Measurements from ENCODE around the gene CSF1.
"Not testable (repeated sequence)": the region's sequence is repeated elsewhere in the genome, so short reads cannot be mapped to it uniquely, and the experiment has no call there.

The CSF1 gene

DNA sequence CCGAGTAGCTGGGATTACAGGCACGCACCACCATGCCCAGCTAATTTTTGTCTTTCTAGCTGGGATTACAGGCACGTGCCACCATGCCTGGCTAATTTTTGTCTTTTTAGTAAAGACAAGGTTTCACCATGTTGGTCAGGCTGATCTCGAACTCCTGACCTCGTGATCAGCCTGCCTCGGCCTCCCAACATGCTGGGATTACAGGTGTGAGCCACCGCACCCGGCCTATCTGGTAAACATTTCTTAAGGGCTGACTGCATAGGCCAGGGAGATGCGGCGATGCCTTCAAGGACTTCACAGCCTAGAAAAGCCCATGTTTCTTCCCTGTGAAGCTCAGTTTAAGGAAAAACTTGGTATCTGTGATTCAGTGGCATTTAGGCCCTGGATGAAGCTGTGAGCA, 9.7 kb downstream of the CSF1 start:
- not testable (repeated sequence) for DNase-seq

GRCh38 chr1:109922326-109922725, 11.7 kb downstream of the CSF1 start:
- no peak for DNase-seq

DNA sequence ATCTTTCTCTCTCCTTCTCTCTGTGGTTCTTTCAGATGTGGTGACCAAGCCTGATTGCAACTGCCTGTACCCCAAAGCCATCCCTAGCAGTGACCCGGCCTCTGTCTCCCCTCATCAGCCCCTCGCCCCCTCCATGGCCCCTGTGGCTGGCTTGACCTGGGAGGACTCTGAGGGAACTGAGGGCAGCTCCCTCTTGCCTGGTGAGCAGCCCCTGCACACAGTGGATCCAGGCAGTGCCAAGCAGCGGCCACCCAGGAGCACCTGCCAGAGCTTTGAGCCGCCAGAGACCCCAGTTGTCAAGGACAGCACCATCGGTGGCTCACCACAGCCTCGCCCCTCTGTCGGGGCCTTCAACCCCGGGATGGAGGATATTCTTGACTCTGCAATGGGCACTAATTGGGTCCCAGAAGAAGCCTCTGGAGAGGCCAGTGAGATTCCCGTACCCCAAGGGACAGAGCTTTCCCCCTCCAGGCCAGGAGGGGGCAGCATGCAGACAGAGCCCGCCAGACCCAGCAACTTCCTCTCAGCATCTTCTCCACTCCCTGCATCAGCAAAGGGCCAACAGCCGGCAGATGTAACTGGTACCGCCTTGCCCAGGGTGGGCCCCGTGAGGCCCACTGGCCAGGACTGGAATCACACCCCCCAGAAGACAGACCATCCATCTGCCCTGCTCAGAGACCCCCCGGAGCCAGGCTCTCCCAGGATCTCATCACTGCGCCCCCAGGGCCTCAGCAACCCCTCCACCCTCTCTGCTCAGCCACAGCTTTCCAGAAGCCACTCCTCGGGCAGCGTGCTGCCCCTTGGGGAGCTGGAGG, 12.7 kb downstream of the CSF1 start:
- no peak for DNase-seq

DNA sequence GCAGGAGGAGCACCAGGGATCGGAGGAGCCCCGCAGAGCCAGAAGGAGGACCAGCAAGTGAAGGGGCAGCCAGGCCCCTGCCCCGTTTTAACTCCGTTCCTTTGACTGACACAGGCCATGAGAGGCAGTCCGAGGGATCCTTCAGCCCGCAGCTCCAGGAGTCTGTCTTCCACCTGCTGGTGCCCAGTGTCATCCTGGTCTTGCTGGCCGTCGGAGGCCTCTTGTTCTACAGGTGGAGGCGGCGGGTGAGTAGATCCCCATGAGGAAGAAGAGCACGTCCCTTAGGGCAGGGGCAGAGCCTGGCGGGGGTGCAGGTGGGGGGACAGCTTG, 13.3 kb downstream of the CSF1 start:
- no peak for DNase-seq

DNA sequence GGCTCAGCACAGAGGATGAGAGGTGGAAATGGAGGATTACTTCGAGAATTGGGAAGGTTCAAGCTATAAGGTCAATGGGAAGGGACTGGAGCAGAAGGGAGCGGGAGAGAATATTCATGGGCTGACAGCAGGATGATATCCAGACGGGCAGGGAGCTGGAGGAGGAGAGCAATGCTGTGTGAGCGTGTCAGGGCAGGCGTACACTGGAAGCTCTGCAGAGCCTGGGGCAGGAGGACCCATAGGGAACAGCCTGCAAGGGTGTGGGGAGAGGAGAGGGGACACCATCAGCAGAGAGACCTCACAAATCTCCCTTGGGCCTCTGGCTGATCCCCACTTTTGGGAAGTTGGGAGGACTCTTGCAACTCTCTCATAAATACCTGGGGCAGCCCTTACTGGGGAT, 13.7 kb downstream of the CSF1 start:
- no peak for DNase-seq

DNA sequence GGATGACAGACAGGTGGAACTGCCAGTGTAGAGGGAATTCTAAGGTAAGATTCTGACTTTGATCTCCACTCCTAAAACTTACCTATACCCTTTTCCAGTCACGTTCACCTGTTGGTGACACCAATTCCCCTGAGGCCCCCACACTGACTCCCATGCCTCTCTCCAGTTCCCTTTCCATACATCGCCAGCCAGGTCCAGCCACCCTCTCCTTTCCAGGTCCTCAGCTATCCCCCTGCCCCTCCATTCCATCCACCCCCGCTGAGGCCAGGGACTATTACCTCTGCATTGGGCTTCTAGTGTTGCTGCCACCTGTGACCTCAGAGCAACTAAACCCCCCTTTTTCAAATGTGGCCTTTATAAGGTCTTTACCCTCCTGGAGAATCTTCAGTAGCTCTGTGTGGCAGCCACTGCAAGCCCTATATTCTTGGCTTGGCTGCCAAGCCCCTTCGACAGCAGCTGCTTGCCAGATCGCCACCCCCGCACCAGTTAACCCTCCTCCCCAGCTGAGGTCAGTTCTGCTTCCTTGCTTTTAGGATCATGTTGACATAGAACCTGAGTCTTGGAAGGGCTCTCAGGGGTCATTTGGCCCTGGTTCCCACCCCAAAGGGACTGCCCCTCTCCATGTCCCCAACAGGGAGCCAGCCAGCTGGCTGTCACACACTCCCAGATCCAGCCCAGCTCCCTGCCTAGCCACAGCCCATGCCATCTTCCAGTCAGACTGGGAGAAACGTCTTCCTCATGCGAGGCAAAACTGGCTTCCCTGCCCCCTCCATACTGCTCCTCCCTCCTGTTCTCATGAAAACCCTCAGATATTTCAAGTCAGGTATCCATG, 14.7 kb downstream of the CSF1 start:
- DNase-seq, result no peak

GRCh38 chr1:109926662-109927300, 16.1 kb downstream of the CSF1 start:
- DNase-seq, result no peak

DNA sequence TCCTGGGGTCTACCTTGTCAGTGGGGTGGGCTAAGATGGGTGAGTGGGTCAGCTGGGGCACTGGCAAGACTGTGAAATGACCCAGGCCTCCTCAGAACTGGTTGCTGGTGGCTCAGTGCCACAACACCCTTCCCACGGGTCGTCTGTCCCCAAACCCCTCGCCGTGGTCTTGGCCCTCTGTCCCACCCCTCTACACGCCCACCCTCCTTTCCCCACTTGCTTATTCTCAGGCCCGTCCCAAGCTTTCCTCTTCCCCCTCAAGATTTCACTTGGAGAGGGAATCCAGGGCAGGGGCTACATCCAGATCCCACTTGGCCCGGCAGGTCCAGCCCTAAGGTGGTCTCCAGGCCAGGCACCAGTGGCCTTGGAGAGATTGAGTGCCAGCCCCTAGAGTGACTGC, 16.7 kb downstream of the CSF1 start:
- no peak for DNase-seq

DNA sequence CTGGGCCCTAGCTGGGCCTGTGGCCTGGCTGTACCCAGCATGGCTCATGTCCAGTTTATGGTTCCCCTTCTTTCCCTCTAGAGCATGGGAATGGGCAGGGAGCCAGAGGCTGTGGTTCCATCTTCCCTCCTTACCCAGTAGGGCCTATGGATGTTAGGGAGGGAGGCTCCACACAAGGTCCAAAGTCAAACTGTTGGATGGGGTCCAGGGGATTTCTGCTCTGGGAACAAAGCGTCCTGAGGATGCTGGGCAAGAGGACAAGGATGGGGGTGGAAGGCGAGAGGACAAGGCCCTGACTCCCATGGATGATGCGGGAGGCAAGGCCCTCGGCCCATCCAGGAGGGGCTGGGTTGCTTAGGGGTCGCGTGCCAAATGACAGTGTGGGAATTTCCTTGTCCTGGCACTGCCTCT, 17.3 kb downstream of the CSF1 start:
- no peak for DNase-seq

DNA sequence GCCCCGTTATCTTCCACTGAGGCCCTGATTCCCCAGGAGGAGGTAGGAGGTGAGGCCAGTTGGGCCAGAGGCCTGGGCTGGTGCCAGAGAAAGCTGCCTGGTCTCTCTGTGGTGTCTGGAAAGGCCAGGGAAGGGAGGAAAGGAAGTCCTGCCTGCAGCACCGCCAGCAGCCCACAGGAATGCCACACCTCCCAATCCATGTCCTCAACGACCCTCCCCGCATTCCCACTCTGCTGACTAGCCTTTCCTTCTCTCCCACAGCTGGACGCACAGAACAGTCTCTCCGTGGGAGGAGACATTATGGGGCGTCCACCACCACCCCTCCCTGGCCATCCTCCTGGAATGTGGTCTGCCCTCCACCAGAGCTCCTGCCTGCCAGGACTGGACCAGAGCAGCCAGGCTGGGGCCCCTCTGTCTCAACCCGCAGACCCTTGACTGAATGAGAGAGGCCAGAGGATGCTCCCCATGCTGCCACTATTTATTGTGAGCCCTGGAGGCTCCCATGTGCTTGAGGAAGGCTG, 18.0 kb downstream of the CSF1 start:
- DNase-seq, result no peak

- no peak for DNase-seq
These were observed 18.5 kb downstream of the CSF1 start for GRCh38 chr1:109929170-109929569.

- no peak for DNase-seq
These were observed 19.1 kb downstream of the CSF1 start for GRCh38 chr1:109929588-109930251.

DNA sequence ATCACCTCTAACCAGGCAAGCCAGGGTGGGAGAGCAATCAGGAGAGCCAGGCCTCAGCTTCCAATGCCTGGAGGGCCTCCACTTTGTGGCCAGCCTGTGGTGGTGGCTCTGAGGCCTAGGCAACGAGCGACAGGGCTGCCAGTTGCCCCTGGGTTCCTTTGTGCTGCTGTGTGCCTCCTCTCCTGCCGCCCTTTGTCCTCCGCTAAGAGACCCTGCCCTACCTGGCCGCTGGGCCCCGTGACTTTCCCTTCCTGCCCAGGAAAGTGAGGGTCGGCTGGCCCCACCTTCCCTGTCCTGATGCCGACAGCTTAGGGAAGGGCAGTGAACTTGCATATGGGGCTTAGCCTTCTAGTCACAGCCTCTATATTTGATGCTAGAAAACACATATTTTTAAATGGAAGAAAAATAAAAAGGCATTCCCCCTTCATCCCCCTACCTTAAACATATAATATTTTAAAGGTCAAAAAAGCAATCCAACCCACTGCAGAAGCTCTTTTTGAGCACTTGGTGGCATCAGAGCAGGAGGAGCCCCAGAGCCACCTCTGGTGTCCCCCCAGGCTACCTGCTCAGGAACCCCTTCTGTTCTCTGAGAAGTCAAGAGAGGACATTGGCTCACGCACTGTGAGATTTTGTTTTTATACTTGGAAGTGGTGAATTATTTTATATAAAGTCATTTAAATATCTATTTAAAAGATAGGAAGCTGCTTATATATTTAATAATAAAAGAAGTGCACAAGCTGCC, 19.8 kb downstream of the CSF1 start:
- DNase-seq, result no peak

DNA sequence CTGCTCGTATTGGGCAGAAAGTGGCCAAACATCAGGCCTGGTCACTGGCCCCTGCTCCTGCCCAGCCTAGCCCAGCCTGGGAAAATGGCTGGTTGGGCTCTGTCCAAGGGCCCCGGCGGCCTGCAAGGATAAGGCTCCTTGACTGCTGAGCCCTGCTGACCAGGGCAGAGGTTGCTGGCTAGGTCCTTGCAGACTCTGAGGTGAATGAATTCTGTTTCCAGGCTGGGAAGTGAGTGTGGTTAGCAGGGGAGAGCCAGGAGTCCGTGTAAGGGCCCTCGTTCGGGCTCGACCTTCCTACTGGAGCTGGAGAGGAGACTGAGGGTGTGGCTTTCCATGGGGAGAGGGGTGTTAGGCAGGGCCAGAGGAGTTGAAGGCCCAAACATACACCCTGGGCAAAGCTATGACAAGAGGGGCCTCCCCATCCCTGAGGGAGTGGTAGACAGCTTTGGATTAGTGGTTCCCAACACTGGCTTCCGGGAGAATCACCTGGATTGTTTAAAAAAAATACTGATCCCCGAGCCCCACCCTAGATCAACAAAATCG, 20.6 kb downstream of the CSF1 start:
- no peak for DNase-seq

DNA sequence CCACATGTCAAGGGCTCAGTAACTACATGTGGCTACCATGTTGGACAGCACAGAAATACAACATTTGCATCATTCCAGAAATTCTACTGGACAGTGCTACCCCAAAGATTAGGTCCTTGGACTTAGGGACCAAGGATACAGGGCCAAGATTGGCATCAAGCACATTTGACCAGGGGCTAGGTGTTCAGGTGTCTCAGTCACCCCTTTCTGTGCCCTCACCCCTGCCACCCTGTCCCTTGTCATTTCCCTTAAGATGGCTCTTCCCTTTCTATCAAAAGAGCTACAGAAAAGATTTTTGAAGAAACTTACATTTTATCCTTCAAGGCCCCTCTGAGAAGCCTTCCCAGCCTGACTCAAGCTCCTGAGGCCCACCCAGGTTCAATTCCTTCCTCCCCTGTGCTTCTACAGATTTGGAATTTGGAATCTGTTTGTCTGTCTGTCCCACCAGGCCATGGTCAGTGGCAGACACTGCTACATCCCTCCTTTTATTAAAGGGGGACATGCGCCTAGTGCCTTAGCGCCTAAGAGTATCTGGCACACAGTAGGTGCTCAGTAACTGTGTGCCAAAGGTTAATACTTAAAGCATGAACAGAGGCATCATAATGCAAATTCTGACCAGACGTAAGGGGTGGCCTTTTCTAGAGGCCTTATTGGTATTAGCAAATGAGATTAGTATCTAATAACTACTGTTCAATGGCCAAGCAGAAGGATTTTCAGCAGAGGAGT, 21.4 kb downstream of the CSF1 start:
- no peak for DNase-seq

DNA sequence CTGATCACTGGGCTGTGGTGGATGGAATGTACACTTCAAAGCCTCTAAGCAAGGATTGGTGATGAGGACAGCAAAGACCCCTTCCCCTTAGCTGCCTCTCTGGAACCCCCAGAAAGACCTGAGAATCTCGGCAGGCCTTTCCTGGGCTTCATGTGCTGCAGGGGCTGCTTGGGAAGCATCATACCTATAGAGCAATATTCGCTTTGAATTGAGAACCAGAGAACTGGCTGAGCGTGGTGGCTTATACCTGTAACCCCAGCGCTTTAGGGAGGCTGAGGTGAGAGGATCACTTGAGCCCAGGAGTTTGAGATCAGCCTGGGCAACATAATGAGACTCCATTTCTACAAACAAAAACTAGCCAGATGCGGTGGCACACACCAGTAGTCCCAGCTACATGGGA, 22.0 kb downstream of the CSF1 start:
- no peak for DNase-seq

DNA sequence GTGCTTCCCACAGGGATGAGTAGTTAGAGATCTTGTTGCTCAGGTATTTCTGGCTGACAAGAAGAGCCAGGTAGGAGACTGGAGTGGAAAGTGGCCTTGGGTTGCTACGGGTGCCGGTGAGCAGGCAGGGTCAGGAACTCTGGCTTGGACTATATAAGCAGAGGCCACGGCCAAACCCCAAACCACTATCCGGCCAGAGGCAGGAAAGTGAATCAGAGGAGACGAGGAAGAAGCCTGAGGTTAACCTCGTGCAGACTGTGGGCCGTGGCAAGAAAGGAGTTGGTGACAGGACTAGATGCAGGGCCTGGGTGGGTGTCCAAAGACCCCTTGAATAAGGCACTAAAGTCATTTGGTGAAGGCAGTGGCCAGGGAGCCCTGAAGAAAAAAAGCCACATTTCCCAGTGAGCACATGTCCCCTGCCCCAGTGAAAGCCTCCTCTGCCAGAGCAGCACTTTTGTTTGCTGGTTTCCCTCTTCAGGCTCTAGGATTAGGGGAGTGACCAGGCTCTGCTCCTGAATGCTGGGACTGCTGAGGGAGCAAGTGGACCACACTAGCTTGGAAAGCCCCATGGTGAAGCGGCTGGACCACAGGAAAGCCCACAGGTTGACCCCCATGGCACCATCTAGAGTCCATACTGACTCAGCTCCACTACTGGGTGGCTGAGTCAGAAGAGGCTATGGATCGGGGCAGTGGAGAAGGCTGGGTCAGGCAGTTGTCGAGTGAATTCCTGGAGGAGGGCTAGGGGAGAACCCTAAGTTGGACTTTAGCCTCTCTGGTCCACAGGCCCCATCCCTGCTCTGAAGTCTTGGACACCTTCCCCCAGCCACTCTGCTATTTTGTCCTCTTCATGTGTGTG, 23.4 kb downstream of the CSF1 start:
- DNase-seq, result no peak

DNA sequence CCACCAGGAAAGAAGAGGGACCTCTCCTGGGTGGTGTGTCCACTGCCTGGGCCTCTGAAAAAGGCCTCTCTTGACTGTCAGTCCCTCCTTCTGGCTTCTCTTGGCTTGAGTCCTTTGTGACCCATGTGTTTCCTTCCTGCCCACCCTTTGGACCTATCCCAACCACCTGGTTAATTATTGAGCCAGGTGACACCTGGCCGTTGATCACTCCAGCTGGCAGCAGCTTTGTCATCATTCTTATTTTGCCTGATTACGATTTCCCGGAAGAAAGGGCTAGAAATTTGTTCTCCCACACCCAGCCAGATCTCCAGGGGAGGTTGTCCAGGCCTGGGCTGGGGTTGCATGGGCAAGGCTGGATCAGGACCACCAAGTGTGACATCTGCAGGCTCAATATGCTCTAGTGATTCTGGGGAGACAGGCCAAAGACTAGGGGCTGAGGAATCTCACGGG, 24.8 kb downstream of the CSF1 start:
- no peak for DNase-seq

- DNase-seq, result no peak
These were observed 27.1 kb downstream of the CSF1 start for GRCh38 chr1:109937738-109938137.

DNA sequence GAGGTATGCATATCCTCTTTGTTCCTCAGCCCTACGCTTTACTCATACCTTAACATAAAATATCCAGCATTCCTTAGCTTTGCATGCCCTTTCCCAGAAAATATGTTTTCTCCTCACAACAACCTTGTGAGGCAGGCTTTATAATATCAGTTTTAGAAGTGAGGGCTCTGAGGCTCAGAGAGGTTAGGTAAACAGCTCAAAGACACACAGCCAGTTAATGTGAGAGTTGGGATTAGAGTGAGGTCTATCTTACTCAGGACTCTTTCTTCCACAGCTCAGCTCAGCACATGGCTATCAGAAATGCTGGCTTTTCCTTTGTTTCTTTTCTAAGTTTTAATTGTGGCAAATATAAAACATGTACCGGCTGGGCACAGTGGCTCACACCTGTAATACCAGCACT, 27.9 kb downstream of the CSF1 start:
- no peak for DNase-seq

Measured in CD4-positive, alpha-beta T cell treated with Interferon alpha-2 for 1 hour (primary cell).